Loucy (cell line): ENCODE measurements around the gene RPS27A.
"Not testable (repeated sequence)": the region's sequence is repeated elsewhere in the genome, so short reads cannot be mapped to it uniquely, and the experiment has no call there.

Experiments used
- H2AFZ ChIP-seq: fragments of 200-600 bp; sonication (generic); 2 replicates; pipeline ENCODE4 v1.6.0; 2016; ENCODE audit warnings: antibody characterized with exemption, mild to moderate bottlenecking, low read length, moderate library complexity
- H3F3A ChIP-seq: fragments of 200-600 bp; 2 replicates; pipeline ENCODE4 v1.6.0; 2016; ENCODE audit warnings: antibody characterized with exemption, low read depth, mild to moderate bottlenecking
- H3K27me3 ChIP-seq: fragments of 200-600 bp; sonication (generic); 2 replicates; pipeline ENCODE4 v1.6.1; 2014; ENCODE audit warnings: low read length, mild to moderate bottlenecking; ENCODE audit not compliant: insufficient read depth, poor library complexity, severe bottlenecking
- H3K36me3 ChIP-seq: fragments of 200-600 bp; sonication (generic); 2 replicates; pipeline ENCODE4 v1.6.1; 2016; ENCODE audit warnings: low read length; ENCODE audit not compliant: insufficient read depth
- H3K4me1 ChIP-seq: fragments of 200-600 bp; sonication (generic); 2 replicates; pipeline ENCODE4 v1.5.1; 2014; ENCODE audit warnings: low read length, mild to moderate bottlenecking; ENCODE audit not compliant: insufficient read depth, poor library complexity, severe bottlenecking
- H3K4me2 ChIP-seq: fragments of 200-600 bp; sonication (generic); 2 replicates; pipeline ENCODE4 v1.6.0; 2014; ENCODE audit warnings: antibody characterized with exemption, low read length, low read depth, mild to moderate bottlenecking; ENCODE audit not compliant: poor library complexity, severe bottlenecking
- H3K4me3 ChIP-seq: fragments of 200-600 bp; sonication (generic); 2 replicates; pipeline ENCODE4 v1.5.1; 2014; ENCODE audit warnings: low read length, mild to moderate bottlenecking, mixed read lengths; ENCODE audit not compliant: poor library complexity, severe bottlenecking
- H3K79me2 ChIP-seq: fragments of 200-600 bp; sonication (generic); 2 replicates; pipeline ENCODE4 v1.6.1; 2014; ENCODE audit warnings: low read length; ENCODE audit not compliant: insufficient read depth
- H3K9ac ChIP-seq: fragments of 200-600 bp; sonication (generic); 2 replicates; pipeline ENCODE4 v1.6.0; 2014; ENCODE audit warnings: mild to moderate bottlenecking, low read depth, low read length, moderate library complexity; ENCODE audit not compliant: poor library complexity, severe bottlenecking
- H3K9me2 ChIP-seq: fragments of 200-600 bp; sonication (generic); replicated peaks from 2 replicates; pipeline ENCODE4 v1.6.1; 2016; ENCODE audit warnings: low read depth, low read length, mixed read lengths
- H3K9me3 ChIP-seq: fragments of 200-600 bp; sonication (generic); 2 replicates; pipeline ENCODE4 v1.6.1; 2014; ENCODE audit warnings: mild to moderate bottlenecking, antibody characterized with exemption, low read length, low read depth; ENCODE audit not compliant: insufficient read depth
- H4K20me1 ChIP-seq: fragments of 200-600 bp; sonication (generic); 2 replicates; pipeline ENCODE4 v1.6.0; 2014; ENCODE audit warnings: antibody characterized with exemption, low read length, mild to moderate bottlenecking; ENCODE audit not compliant: insufficient read depth, poor library complexity, severe bottlenecking
- EZH2phosphoT487 ChIP-seq: fragments of 200-600 bp; IDR thresholded peaks from 2 replicates; pipeline ENCODE4 v1.6.1; 2018; ENCODE audit warnings: antibody characterized with exemption, mild to moderate bottlenecking, moderate library complexity, borderline replicate concordance
- TF ChIP-seq, protein P1 (sequence below): fragments of 200-600 bp; sonication (generic); conservative IDR thresholded peaks from 2 replicates; pipeline ENCODE4 v1.5.1; 2014; ENCODE audit warnings: mild to moderate bottlenecking, antibody characterized with exemption, low read length

RPS27A gene

DNA sequence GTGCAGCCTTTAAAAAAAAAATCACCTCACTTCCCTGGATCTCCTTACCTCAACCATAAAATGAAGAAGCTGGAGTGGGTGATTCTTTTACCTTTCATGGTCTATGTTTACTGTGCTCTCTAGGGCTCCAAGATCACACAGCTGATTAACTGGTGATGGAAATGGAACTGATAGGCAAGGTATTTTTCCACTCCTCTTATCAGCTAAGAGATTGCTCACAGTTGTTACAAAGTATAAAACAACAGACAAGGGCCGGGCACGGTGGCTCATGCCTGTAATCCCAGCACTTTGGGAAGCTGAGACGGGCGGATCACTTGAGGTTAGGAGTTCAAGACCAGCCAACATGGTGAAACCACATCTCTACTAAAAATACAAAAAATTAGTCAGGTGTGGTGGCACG lies 14.5 kb downstream of the RPS27A start:
- Histone ChIP-seq H2AFZ (no peak overlapping the region), H3F3A (no peaks in the 10 kb centered on the region; the same call in 1 of the 2 replicates), H4K20me1 (no peaks in the 10 kb centered on the region), H3K4me3 (no peak overlapping the region), H3K36me3 (peaks cover 23% of the 10 kb centered on the region), H3K27me3 (no peaks in the 10 kb centered on the region), H3K4me1 (no peaks in the 10 kb centered on the region), H3K9ac (no peak overlapping the region), H3K9me2 (no peaks in the 10 kb centered on the region), H3K4me2 (no peak overlapping the region), H3K9me3 (no peaks in the 10 kb centered on the region), H3K79me2 (no peaks in the 10 kb centered on the region)
- TF ChIP-seq, protein P1, sequence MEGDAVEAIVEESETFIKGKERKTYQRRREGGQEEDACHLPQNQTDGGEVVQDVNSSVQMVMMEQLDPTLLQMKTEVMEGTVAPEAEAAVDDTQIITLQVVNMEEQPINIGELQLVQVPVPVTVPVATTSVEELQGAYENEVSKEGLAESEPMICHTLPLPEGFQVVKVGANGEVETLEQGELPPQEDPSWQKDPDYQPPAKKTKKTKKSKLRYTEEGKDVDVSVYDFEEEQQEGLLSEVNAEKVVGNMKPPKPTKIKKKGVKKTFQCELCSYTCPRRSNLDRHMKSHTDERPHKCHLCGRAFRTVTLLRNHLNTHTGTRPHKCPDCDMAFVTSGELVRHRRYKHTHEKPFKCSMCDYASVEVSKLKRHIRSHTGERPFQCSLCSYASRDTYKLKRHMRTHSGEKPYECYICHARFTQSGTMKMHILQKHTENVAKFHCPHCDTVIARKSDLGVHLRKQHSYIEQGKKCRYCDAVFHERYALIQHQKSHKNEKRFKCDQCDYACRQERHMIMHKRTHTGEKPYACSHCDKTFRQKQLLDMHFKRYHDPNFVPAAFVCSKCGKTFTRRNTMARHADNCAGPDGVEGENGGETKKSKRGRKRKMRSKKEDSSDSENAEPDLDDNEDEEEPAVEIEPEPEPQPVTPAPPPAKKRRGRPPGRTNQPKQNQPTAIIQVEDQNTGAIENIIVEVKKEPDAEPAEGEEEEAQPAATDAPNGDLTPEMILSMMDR, result no peak
- TF ChIP-seq EZH2phosphoT487, result no peak

DNA sequence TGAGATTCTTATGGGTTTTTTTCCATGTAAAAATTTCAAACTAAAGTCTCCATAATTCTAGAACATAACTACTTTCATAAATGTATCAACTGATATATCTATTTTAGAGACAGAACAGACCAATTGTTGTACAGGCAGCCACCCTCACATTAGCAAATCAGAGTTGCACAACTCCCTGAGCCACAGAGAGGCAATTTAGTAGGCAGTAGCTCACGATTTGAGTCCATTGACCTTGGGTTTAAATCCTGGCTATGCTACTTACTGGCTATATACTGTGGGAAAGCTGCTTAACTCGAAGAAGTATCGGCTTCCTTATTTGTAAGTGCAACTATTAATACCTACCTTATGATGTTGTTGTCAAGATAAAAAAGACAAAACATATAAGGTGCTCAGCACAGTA lies 20.3 kb downstream of the RPS27A start:
- TF ChIP-seq EZH2phosphoT487, result no peak
- TF ChIP-seq, protein P1, result no peak
- Histone ChIP-seq H3K4me3 (no peak overlapping the region), H3K9ac (no peak overlapping the region), H3K9me3 (no peaks in the 10 kb centered on the region), H4K20me1 (no peaks in the 10 kb centered on the region), H3K4me1 (no peaks in the 10 kb centered on the region), H3K36me3 (peaks cover 27% of the 10 kb centered on the region), H3F3A (no peaks in the 10 kb centered on the region; the same call in 1 of the 2 replicates), H3K4me2 (no peak overlapping the region), H3K27me3 (no peaks in the 10 kb centered on the region), H3K9me2 (no peaks in the 10 kb centered on the region), H3K79me2 (no peaks in the 10 kb centered on the region), H2AFZ (no peak overlapping the region)

DNA sequence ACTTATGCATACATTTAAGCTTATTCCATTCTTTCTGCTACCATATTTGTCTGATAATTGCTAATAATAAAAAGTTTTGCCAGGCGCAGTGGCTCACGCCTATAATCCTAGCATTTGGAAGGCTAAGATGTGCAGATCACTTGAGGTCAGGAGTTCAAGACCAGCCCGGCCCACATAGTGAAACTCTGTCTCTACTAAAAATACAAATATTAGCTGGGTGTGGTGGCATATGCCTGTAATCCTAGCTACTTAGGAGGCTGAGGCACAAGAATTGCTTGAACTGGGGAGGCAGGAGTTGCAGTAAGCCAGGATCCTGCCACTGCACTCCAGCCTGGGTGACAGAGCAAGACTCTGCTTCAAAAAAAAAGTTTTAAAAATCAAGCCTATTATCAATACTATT lies 27.1 kb downstream of the RPS27A start:
- not testable (repeated sequence) for H3K4me2 ChIP-seq, H4K20me1 ChIP-seq, H3K4me3 ChIP-seq, H3K79me2 ChIP-seq, H3K27me3 ChIP-seq, H3K9me3 ChIP-seq, H3K36me3 ChIP-seq, H3K9me2 ChIP-seq, H3K4me1 ChIP-seq, H3K9ac ChIP-seq, H2AFZ ChIP-seq, H3F3A ChIP-seq

DNA sequence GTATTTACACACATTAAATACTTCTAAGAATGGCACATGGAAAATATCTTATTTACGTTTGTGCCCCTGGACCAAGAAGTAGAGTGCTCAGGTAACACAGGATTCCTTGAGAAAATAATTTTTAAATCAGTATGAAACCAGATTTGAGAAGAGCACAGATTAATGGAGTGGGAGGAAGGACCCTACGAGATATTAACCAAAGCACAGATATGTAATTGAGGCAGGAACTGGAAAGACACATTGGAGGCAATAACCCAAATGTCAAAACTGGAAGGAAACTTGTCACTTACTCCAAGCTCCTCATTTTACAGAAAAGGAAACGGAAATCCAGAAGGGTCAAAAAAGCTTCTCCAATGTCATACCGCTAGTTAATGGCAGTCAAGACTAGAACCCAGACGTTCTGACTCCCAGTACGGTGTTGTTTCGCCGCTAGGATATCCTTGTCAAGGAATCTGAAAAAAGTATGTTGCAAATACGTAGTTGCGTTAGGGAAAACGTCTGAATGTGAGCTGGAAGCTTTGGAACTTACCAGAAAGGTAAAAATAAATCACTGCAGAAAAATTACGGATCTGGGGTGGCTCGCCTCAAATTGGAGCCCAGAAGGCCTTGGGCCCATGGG lies 35.9 kb downstream of the RPS27A start:
- no peaks in the 10 kb centered on the region for H3K9me3 ChIP-seq
- TF ChIP-seq, protein P1, result no peak
- TF ChIP-seq EZH2phosphoT487, result no peak

More for the DNA sequence above, 35.9 kb downstream of the RPS27A start:
- Histone ChIP-seq H3K4me2 (peak overlapping the region; percentile 93), H4K20me1 (no peaks in the 10 kb centered on the region), H3K79me2 (peaks cover 17% of the 10 kb centered on the region), H3K27me3 (no peaks in the 10 kb centered on the region), H3K9me2 (no peaks in the 10 kb centered on the region), H3K4me3 (peak overlapping the region; percentile 92), H2AFZ (peak overlapping the region; percentile 86), H3K36me3 (0 out of 2 replicates have a peak, but pooled peaks cover 3% of the 10 kb centered on the region), H3K9ac (peak overlapping the region; percentile 93), H3F3A (no peaks in the 10 kb centered on the region), H3K4me1 (peaks cover 21% of the 10 kb centered on the region)
